Transverse colon (tissue), 4 donors: Measurements from ENCODE around the gene RABGAP1. TPM values are rescaled to one million over a fixed set of nuclear protein-coding genes. Genes with fewer than 3 reads are reported as not detected.

Source experiments
- DNase-seq: peaks from one replicate; pipeline ENCODE4 v3.0.0-alpha.2; 2019
- H3K27ac ChIP-seq, 4 donors: fragments of 200-600 bp; sonication (generic); 2 replicates each; pipeline ENCODE4 v1.5.1; 2016 to 2018; ENCODE audit warnings: inconsistent platforms in 4 of 4
- H3K27me3 ChIP-seq: fragments of 200-600 bp; sonication (generic); 2 replicates; pipeline ENCODE4 v1.5.1; 2017; ENCODE audit warnings: inconsistent platforms
- H3K36me3 ChIP-seq, 4 donors: fragments of 200-600 bp; sonication (generic); 2 replicates each; pipeline ENCODE4 v1.5.1; 2017 to 2019; ENCODE audit warnings: inconsistent platforms in 4 of 4
- H3K4me1 ChIP-seq, 4 donors: fragments of 200-600 bp; sonication (generic); 2 replicates each; pipeline ENCODE4 v1.5.1; 2017 to 2020; ENCODE audit warnings: inconsistent platforms in 4 of 4
- H3K4me3 ChIP-seq, 4 donors: fragments of 200-600 bp; sonication (generic); 1 replicate in 1 of 4; 2 replicates in 3 of 4; pipeline versions ENCODE4 v1.5.1 to v1.6.1; 2017 to 2019; ENCODE audit warnings: inconsistent platforms in 4 of 4
- H3K9me3 ChIP-seq, 2 donors: fragments of 200-600 bp; sonication (generic); 2 replicates each; pipeline ENCODE4 v1.5.1; 2017 to 2019; ENCODE audit warnings: inconsistent platforms in 2 of 2
- EP300 ChIP-seq: sonication (generic); formaldehyde crosslinking; IDR thresholded peaks from one replicate; pipeline ENCODE4 v1.6.1; 2017; ENCODE audit warnings: antibody characterized with exemption, low read depth
- POLR2A ChIP-seq: fragments of 450-650 bp; IDR thresholded peaks from one replicate; pipeline ENCODE4 v1.6.1; 2016; ENCODE audit warnings: antibody characterized with exemption, mild to moderate bottlenecking, moderate library complexity
- POLR2AphosphoS5 ChIP-seq, 3 donors: sonication (generic); formaldehyde crosslinking; IDR thresholded peaks; one replicate each; pipeline ENCODE4 v1.6.1; 2016; ENCODE audit warnings: antibody characterized with exemption in 3 of 3
- WGBS, 2 donors: methylation state at CpG; one replicate each; pipeline ENCODE4 v1.1.5; 2018; ENCODE audit warnings: low coverage in 1 of 2; 5-methylcytosine and 5-hydroxymethylcytosine counted together
- in situ Hi-C, 4 donors: fragments of 200-750 bp; cut with MboI; loops; one replicate each; pipeline versions ENCODE4 v1.15.0 to v1.15.1; 2017; ENCODE audit warnings: low sequenced_read_pairs in 3 of 4, low pct_ligation_motif_present in 1 of 4, low pct_unique_long_range_greater_than_20kb in 1 of 4
- intact Hi-C: fragments of 100-400 bp; cut with DNase I; formaldehyde crosslinking; loops from one replicate; pipeline ENCODE4 v1.15.1; 2023; ENCODE audit warnings: low total_unique reads
- total RNA-seq, 4 donors: library from RNA; depleted of rRNA; stranded (reverse); fragments of >200 nt; gene quantifications; one replicate each; pipeline ENCODE4 v1.1.0, GENCODE V29; 2016
- TF ChIP-seq, protein P1 (sequence below), 5 experiments: fragments of 200-600 bp in 3 of 5; fragments of 450-650 bp in 2 of 5; sonication (generic) in 3 of 5; IDR thresholded peaks; 1 replicate in 2 of 5; 2 replicates in 3 of 5; pipeline ENCODE4 v1.5.1; 2016 to 2017; ENCODE audit warnings: antibody characterized with exemption in 5 of 5, inconsistent platforms in 3 of 5, mild to moderate bottlenecking in 2 of 5, moderate library complexity in 1 of 5

Gene RABGAP1
- total RNA-seq, 4 donors from 2014 or later = 56.1 to 114 (median 88.9) TPM

DNA sequence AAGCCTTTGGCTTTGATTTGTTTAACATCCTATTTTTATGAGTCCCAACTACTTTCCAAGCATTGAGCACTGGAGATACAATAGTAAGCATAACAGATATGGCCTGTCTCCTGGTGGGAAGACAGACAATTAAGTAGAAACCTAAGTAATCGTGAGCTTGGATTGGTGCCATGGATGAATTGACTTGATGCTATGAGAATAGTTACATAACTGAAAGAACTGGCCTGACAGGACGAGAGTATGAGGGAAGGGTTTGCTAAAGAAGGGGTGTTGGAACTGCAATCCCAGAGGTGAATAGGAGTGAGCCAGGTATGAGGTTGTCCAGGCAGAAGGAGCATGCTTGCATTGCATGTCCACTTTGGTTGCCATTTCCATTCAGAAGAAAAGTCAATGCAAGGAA is 145.1 kb downstream of the RABGAP1 start:
- WGBS, 2 donors = 57 to 65% methylated on average over 2 of the region's 2 CpGs
- intact Hi-C loops = no loop called here
- peaks cover 0 to 23% (median 8%) of the 10 kb centered on the region in 4 donors for H3K36me3 ChIP-seq

DNA sequence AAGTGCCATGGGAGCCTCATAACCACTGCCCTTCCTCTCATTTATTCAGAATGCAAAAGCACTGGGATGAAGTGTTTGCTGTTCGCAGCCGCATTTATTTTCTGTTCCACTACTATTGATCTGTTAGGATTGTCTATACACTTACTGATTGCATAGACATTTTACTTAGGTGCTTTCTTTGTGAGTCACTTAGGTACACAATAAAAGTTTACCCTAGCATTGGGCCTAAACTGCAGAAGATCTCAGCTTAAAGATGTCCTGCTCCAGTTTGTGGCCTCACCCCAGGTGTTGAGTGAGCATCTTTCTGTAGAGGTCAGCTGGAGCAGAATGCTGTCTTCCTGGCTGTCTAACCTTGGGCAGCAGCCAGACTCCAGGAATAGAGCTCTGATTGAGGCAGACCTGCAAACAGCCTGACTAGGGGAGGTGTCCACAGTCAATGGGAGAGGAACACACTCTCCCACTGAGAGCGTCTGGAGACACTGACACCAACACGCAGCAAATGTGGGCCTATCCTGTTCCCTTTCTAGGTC is 146.6 kb downstream of the RABGAP1 start:
- no peaks in the 10 kb centered on the region for H3K4me1 ChIP-seq
- H3K27ac ChIP-seq = no peak overlapping the region
- in situ Hi-C loops (loop anchor here in 2 of 4 donors (10.0 kb wide), 2 partner anchors 257 to 267 kb away; partner anchors contain the start of gene CRB2 (in 1 of the 2)), intact Hi-C loops (no loop called here)
- DNase-seq = no peak
- no peaks in the 10 kb centered on the region for H3K9me3 ChIP-seq
- H3K27me3 ChIP-seq = no peaks in the 10 kb centered on the region
- no peak overlapping the region for H3K4me3 ChIP-seq
- TF ChIP-seq EP300 (no peak), POLR2A (no peak), POLR2AphosphoS5 (IDR thresholded peaks at IDR 0.05) (no peak)
- TF ChIP-seq, protein P1, sequence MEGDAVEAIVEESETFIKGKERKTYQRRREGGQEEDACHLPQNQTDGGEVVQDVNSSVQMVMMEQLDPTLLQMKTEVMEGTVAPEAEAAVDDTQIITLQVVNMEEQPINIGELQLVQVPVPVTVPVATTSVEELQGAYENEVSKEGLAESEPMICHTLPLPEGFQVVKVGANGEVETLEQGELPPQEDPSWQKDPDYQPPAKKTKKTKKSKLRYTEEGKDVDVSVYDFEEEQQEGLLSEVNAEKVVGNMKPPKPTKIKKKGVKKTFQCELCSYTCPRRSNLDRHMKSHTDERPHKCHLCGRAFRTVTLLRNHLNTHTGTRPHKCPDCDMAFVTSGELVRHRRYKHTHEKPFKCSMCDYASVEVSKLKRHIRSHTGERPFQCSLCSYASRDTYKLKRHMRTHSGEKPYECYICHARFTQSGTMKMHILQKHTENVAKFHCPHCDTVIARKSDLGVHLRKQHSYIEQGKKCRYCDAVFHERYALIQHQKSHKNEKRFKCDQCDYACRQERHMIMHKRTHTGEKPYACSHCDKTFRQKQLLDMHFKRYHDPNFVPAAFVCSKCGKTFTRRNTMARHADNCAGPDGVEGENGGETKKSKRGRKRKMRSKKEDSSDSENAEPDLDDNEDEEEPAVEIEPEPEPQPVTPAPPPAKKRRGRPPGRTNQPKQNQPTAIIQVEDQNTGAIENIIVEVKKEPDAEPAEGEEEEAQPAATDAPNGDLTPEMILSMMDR (IDR thresholded peaks at IDR 0.05) = no peak
- peaks cover 0 to 32% (median 10%) of the 10 kb centered on the region in 4 donors for H3K36me3 ChIP-seq
- WGBS, 2 donors = 97 to 100% methylated on average over 2 to 4 of the region's 4 CpGs

More for the DNA sequence above, 145.1 kb downstream of the RABGAP1 start:
- Histone ChIP-seq H3K27me3 (no peaks in the 10 kb centered on the region), H3K9me3 (no peaks in the 10 kb centered on the region), H3K4me3 (no peak overlapping the region), H3K27ac (no peak overlapping the region), H3K4me1 (no peaks in the 10 kb centered on the region)
- TF ChIP-seq POLR2A (no peak), POLR2AphosphoS5 (IDR thresholded peaks at IDR 0.05) (no peak), EP300 (no peak)
- TF ChIP-seq, protein P1 (IDR thresholded peaks at IDR 0.05) = no peak
- no peak for DNase-seq
- in situ Hi-C loops = loop anchor here in 2 of 4 donors (10.0 kb wide), 2 partner anchors 259 to 269 kb away; partner anchors contain the start of gene CRB2 (in 1 of the 2)

DNA sequence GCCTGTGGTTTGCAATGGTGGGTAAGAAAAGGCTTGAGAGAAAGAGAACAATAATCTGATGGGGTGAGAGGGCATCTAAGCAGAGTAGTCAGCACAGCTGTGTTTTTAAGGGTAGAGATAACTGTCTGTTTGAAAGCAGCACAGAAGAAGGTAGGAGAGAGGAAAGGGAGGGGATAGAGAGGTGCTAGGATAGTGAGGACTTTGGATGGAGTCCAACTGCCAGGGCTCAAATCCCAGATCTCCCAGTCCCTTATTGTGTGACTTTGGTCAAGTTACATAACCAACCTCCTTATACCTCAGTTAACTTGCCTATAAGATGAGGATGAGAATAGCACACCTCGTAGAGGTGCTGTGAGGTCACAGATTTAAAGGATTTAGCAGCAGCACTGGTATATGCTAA is 148.2 kb downstream of the RABGAP1 start:
- in situ Hi-C loops = loop anchor here in 2 of 4 donors (10.0 kb wide), 2 partner anchors 256 to 266 kb away; partner anchors contain the start of gene CRB2 (in 1 of the 2)
- Histone ChIP-seq H3K36me3 (peaks cover 0 to 37% (median 16%) of the 10 kb centered on the region in 4 donors), H3K9me3 (no peaks in the 10 kb centered on the region), H3K27ac (no peak overlapping the region), H3K4me3 (no peak overlapping the region), H3K27me3 (no peaks in the 10 kb centered on the region), H3K4me1 (no peaks in the 10 kb centered on the region)
- WGBS, 2 donors = 86% methylated on average over 1 of the region's 1 CpG; no CpG with 5 or more reads in 1 of the 2 donors
- intact Hi-C loops = no loop called here
- DNase-seq = no peak
- no peak for TF ChIP-seq POLR2A
- TF ChIP-seq, protein P1 (IDR thresholded peaks at IDR 0.05) = no peak
- no peak for TF ChIP-seq EP300
- no peak for TF ChIP-seq POLR2AphosphoS5 (IDR thresholded peaks at IDR 0.05)

- Histone ChIP-seq H3K4me1 (peaks cover 0 to 4% (median 0%) of the 10 kb centered on the region in 4 donors), H3K36me3 (peaks cover 0 to 41% (median 16%) of the 10 kb centered on the region in 4 donors), H3K4me3 (no peak overlapping the region), H3K27ac (no peak overlapping the region), H3K27me3 (no peaks in the 10 kb centered on the region), H3K9me3 (no peaks in the 10 kb centered on the region)
- in situ Hi-C loops (loop anchor here in 2 of 4 donors (10.0 kb wide), 2 partner anchors 255 to 265 kb away; partner anchors contain the start of gene CRB2 (in 1 of the 2)), intact Hi-C loops (no loop called here)
- WGBS, 2 donors = 92 to 100% methylated on average over 2 to 5 of the region's 5 CpGs
- TF ChIP-seq EP300 = no peak
- no peak for TF ChIP-seq POLR2A
- no peak for TF ChIP-seq POLR2AphosphoS5 (IDR thresholded peaks at IDR 0.05)
- TF ChIP-seq, protein P1 (IDR thresholded peaks at IDR 0.05) = no peak
- DNase-seq = no peak
These were observed 149.0 kb downstream of the RABGAP1 start for GRCh38 chr9:123089790-123090189.
